Testis (tissue), 3 donors: ENCODE results near the gene PRKAR1B. TPM values are rescaled to one million over a fixed set of nuclear protein-coding genes. Genes with fewer than 3 reads are reported as not detected.
"Not testable (repeated sequence)": the region's sequence is repeated elsewhere in the genome, so short reads cannot be mapped to it uniquely, and the experiment has no call there.

Experiments used
- DNase-seq: peaks from one replicate; pipeline ENCODE4 v3.0.0-alpha.2; 2019
- H3K27ac ChIP-seq, 2 donors: fragments of 200-600 bp; sonication (generic); one replicate each; pipeline ENCODE4 v1.5.1; 2019
- H3K27me3 ChIP-seq: fragments of 200-600 bp; sonication (generic); one replicate; pipeline ENCODE4 v1.5.1; 2019
- H3K36me3 ChIP-seq: fragments of 200-600 bp; sonication (generic); one replicate; pipeline ENCODE4 v1.5.1; 2017; ENCODE audit warnings: low read depth; ENCODE audit errors: missing control alignments
- H3K4me1 ChIP-seq: fragments of 200-600 bp; sonication (generic); one replicate; pipeline ENCODE4 v1.5.1; 2019
- H3K4me3 ChIP-seq, 2 donors: fragments of 200-600 bp; sonication (generic); one replicate each; pipeline ENCODE4 v1.5.1; 2017 to 2019
- H3K9me3 ChIP-seq: fragments of 200-600 bp; sonication (generic); one replicate; pipeline ENCODE4 v1.5.1; 2017
- CTCF ChIP-seq, 3 experiments: fragments of 450-650 bp in 2 of 3; fragments of 200-600 bp in 1 of 3; sonication (generic) in 1 of 3; IDR thresholded peaks; one replicate each; pipeline ENCODE4 v1.5.1; 2016 to 2019; ENCODE audit warnings: antibody characterized with exemption in 3 of 3, mild to moderate bottlenecking in 2 of 3, moderate library complexity in 1 of 3
- POLR2A ChIP-seq: fragments of 450-650 bp; IDR thresholded peaks from one replicate; pipeline ENCODE4 v1.6.1; 2017; ENCODE audit warnings: antibody characterized with exemption, mild to moderate bottlenecking, moderate library complexity
- WGBS, 2 donors: methylation state at CpG; one replicate each; pipeline ENCODE4 v1.1.5; 2018; 5-methylcytosine and 5-hydroxymethylcytosine counted together
- intact Hi-C: fragments of 100-400 bp; cut with DNase I; formaldehyde crosslinking; loops from one replicate; pipeline ENCODE4 v1.15.1; 2023; ENCODE audit warnings: low total_unique reads
- polyA plus RNA-seq: library from polyadenylated mRNA; stranded (reverse); fragments of 350-450 nt; fragmentation: Illumina TruSeq; extraction: RNeasy Lipid Tissue Mini Kit (QIAGEN cat#74804); gene quantifications from one replicate; pipeline ENCODE4 v1.2.3, GENCODE V29; 2014; ENCODE audit warnings: low read depth, low replicate concordance; ENCODE audit not compliant: insufficient read depth
- total RNA-seq, 2 donors: library from RNA; depleted of rRNA; stranded (reverse); fragments of >200 nt; gene quantifications; one replicate each; pipeline ENCODE4 v1.2.3, GENCODE V29; 2016

The PRKAR1B gene
- total and polyA plus RNA-seq, 3 donors from 2014 or later = 27.8 to 35.7 (median 31.3) TPM

- Histone ChIP-seq H3K27me3 (no peaks in the 10 kb centered on the region), H3K27ac (no peak overlapping the region), H3K4me3 (no peak overlapping the region), H3K4me1 (no peaks in the 10 kb centered on the region), H3K36me3 (no peaks in the 10 kb centered on the region), H3K9me3 (no peaks in the 10 kb centered on the region)
- intact Hi-C loops = no loop called here
- no peak for DNase-seq
- TF ChIP-seq POLR2A (no peak), CTCF (IDR thresholded peaks at IDR 0.05) (no peak)
- WGBS, 2 donors = 95 to 97% methylated on average over 21 to 30 of the region's 30 CpGs
Observed at GRCh38 chr7:756231-756927, 29.3 kb upstream of the PRKAR1B start.

- no peak overlapping the region for H3K27ac ChIP-seq
- no peak for TF ChIP-seq POLR2A
- no peak for TF ChIP-seq CTCF (IDR thresholded peaks at IDR 0.05)
- H3K36me3 ChIP-seq = no peaks in the 10 kb centered on the region
- H3K27me3 ChIP-seq = no peaks in the 10 kb centered on the region
- 79 to 83% methylated on average over 9 of the region's 9 CpGs for WGBS, 2 donors
- no peak overlapping the region for H3K4me3 ChIP-seq
- no peak for DNase-seq
- intact Hi-C loops = no loop called here
- H3K9me3 ChIP-seq = no peaks in the 10 kb centered on the region
- H3K4me1 ChIP-seq = no peaks in the 10 kb centered on the region
Observed at GRCh38 chr7:755413-755805, 28.3 kb upstream of the PRKAR1B start.

GRCh38 chr7:754531-755412, 27.7 kb upstream of the PRKAR1B start:
- no peak overlapping the region for H3K27ac ChIP-seq
- 94 to 95% methylated on average over 30 to 49 of the region's 49 CpGs for WGBS, 2 donors
- H3K27me3 ChIP-seq = no peaks in the 10 kb centered on the region
- no peaks in the 10 kb centered on the region for H3K4me1 ChIP-seq
- DNase-seq = no peak
- H3K36me3 ChIP-seq = no peaks in the 10 kb centered on the region
- intact Hi-C loops = no loop called here
- H3K4me3 ChIP-seq = no peak overlapping the region
- TF ChIP-seq POLR2A (no peak), CTCF (IDR thresholded peaks at IDR 0.05) (no peak)
- no peaks in the 10 kb centered on the region for H3K9me3 ChIP-seq

GRCh38 chr7:753190-753589, 26.1 kb upstream of the PRKAR1B start:
- TF ChIP-seq POLR2A (no peak), CTCF (IDR thresholded peaks at IDR 0.05) (no peak)
- H3K9me3 ChIP-seq = no peaks in the 10 kb centered on the region
- H3K4me3 ChIP-seq = no peak overlapping the region
- H3K27ac ChIP-seq = no peak overlapping the region
- intact Hi-C loops = no loop called here
- H3K4me1 ChIP-seq = no peaks in the 10 kb centered on the region
- H3K36me3 ChIP-seq = no peaks in the 10 kb centered on the region
- WGBS, 2 donors = 94 to 95% methylated on average over 9 to 17 of the region's 17 CpGs
- no peaks in the 10 kb centered on the region for H3K27me3 ChIP-seq
- no peak for DNase-seq

GRCh38 chr7:752256-752655, 25.2 kb upstream of the PRKAR1B start:
- DNase-seq, H3K4me3 ChIP-seq, H3K27ac ChIP-seq, H3K27me3 ChIP-seq, H3K36me3 ChIP-seq, H3K9me3 ChIP-seq, H3K4me1 ChIP-seq, intact Hi-C loops: not testable (repeated sequence)
- 88 to 90% methylated on average over 33 of the region's 33 CpGs for WGBS, 2 donors
